ENCODE data around the gene FUT6.
"Not testable (repeated sequence)": the region's sequence is repeated elsewhere in the genome, so short reads cannot be mapped to it uniquely, and the experiment has no call there.

FUT6 gene, protein sequence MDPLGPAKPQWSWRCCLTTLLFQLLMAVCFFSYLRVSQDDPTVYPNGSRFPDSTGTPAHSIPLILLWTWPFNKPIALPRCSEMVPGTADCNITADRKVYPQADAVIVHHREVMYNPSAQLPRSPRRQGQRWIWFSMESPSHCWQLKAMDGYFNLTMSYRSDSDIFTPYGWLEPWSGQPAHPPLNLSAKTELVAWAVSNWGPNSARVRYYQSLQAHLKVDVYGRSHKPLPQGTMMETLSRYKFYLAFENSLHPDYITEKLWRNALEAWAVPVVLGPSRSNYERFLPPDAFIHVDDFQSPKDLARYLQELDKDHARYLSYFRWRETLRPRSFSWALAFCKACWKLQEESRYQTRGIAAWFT

DNA sequence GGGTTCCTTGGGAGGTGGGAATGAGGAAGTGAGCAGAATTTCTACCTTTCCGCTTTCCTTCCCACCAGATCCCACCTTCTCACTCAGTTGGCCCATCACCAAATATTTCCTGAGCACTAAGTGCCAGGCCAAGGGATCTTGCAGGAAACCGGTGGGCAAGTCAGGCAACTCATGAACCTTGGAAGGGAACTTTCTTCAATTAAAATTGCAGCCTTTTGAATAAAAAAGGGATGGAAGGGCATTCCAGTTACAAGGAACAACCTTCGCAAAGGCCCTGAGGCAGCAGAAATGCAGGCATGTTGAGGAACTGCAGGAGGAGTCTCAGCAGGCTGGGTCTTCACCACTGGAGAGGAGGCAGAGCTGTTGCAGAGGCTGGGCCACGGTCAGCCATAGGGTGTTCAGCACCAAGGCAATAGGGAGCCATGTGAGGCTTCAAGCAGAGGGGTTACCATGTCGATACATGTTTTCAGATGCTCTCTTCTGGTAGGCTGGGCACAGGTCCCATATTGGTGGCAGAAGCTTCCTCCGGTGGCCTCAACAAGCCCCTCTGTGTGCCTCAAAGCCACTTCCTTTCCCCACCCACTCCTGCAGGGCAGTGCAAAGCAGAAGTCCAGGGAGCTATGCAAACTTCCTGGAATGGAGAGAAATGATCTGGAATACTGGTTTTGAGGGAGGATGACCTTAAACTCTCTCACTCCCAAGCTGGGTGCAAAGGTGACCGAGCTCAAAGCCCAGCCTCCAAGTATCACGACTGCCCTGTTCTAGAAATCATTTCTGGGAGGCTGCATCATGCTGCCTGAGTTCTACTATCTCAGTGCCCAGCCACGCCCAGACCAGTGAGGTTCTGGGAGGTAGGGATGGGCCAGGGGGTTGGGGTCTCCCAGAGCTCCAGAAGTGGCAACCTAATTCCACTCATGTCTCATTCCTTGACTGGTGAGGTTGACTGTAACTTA is at the start of gene FUT6:
Gene FUT6 (minus strand): TSS at position 638 of the 953 bp plus-strand sequence. CDS start 7,135 bp downstream, outside the sequence.
- DNase-seq: no peak

DNA sequence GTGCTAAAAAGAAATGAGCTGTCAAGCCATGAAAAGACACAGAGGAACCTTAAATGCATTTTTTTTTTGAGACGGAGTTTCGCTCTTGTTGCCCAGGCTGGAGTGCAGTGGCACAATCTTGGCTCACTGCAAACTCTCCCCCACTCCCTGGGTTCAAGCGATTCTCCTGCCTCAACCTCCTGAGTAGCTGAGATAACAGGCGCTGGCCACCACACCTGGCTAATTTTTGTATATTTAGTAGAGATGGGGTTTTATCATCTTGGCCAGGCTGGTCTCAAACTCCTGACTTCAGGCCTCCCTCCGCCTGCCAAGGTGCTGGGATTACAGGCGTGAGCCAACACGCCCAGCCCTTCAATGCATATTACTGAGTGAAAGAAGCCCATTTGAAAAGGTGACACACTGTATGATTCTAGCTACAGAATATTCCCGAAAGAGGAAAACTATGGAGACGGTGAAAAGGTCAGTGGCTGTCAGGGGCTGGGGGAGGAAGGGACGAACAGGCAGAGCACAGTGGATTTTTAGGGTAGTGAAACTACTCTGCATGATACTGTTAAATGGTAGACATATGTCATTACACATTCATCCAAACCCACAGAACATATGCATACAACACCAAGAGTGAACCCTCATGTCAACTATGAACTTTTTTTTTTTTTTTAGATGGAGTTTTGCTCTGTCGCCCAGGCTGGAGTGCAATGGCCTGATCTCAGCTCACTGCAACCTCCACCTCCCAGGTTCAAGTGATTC is 44.7 kb upstream of the FUT6 start:
- DNase-seq: not testable (repeated sequence)

DNA sequence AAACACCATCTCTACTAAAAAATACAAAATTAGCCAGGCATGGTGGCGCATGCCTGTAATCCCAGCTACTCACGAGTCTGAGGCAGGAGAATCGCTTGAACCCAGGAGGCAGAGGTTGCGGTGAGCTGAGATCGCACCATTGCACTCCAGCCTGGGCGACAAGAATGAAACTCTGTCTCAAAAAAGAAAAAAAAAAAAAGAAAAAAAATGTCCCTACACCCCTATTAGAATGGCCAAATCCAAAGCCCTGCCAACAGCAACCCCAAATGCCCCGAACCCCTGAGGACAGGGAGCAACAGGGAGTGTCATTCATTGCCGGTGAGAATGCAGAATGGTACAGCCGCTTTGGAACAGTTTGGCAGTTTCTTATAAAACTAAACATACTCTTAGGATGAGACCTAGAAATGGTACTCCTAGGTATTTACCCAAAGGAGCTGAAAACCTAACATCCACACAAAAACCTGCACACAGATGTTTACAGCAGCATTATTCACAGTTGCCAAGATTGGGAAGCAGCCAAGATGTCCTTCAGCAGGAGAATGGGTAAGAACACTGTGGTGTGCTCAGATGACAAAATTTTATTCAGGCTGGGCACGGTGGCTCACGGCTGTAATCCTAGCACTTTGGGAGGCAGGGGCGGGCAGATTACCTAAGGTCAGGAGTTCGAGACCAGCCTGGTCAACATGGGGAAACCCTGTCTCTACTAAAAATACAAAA is 43.8 kb upstream of the FUT6 start:
- DNase-seq: not testable (repeated sequence)

DNA sequence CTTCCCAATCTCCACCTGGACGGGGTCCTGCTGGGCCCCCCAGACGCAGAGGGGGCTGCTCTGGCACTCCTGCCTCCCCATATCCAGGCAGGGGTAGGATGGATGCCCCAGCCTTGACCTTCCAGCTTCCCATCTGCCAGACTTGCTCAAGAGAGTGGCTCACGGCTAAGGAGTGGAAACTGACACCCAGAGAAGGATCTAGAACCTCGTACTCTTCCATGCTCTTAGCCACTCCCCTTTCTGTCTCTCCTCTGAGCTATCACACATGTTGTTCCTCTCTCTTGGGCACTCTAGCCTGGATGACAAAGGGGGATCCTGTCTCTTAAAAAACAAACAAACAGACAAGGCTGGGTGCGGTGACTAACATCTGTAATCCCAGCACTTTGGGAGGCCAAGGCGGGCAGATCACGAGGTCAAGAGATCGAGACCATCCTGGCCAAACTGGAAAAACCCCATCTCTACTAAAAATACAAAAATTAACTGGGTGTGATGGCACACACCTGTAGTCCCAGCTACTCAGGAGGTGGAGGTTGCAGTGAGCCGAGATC is 43.0 kb upstream of the FUT6 start:
- DNase-seq: no peak

DNA sequence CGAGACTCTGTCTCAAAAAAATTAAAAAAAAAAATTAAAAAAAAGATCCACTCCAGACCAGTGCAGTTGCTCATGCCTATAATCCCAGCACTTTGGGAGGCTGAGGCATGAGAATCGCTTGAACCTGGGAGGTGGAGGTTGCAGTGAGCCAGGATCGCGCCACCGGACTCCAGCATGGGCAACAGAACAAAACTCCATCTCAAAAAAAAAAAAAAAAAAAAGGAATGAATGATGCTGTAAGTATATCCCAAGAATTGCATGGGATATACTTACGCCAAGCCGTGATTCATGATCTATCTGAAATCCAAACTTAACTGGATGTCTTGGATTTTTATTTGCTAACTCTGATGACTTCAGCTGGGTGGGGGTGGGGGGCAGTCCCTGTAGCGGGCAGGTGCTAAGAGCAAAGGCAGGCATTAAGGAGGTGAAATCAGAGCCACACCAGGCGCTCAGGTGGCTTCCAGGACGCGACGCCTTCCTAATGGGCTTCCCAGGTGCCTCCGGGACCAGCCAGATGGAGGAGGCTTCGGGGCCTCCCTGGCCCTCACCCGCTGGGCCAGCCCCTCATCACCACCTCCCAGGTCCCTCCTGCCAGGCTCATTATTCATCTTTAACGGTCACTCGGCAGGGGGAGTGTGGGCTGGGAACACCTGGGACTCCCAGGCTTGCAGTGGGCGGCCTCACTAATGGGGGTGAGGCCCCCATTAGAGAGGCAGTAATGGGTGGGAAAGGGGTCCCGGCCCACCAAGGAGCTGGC is 42.2 kb upstream of the FUT6 start:
- DNase-seq: no peak

DNA sequence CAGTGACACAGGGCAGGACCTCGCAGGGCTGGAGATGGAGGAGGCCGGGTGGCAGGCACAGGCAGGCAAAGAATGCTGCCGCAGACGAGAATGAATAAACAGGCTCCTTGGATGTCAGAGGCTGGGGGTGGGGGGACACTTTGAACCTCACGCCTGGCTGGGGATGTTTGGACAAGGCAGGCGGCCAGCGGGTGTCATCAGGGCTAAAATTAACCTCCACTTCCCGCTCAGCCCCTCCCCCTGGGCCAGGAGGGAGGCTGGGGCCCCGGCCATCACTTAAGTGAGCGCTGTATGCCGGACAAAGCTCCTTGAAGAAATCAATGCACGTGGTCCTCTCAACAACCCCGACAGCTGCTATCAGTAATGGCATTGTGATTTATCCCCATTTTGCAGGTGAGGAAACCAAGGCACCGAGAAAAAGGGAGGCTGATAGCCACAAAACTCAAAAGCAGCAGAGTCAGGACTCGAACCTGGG is 41.1 kb upstream of the FUT6 start:
- no peak for DNase-seq

DNA sequence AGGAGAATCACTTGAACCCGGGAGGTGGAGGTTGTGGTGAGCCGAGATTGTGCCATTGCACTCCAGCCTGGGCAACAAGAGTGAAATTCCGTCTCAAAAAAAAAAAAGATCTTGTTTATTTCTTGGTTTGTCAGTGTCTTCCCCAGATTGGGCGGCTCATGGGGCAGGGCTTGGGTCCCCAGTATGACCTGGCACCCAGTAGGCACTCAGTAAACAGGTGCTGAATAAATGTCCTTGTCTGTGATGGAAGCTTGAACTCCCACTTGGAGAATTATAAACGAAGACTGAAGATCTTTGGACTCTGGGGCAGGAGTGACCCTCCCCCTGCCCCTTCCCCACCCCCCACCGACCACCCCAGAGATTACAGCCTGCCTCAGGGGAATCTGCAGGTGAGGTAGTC is 40.7 kb upstream of the FUT6 start:
- no peak for DNase-seq

DNA sequence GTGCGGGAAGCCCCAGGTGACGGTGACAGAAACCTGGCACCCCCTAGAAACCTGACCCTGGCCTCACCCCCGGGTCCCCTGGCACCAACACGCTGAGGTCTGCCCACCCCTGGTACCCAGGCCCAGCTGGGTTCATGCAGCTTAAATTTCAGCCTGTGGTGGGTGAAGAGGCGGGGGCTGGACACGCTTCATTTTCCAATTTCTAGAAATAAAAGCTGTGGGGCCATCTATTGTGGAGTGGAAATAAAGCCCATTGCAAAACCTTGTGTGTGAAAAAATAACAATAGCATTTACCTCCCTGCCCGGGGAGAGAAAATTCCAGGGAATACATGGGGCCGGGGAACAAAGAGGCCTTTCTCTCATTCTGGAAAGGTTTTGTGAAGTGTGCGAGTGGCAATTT is 38.4 kb upstream of the FUT6 start:
- DNase-seq: no peak

DNA sequence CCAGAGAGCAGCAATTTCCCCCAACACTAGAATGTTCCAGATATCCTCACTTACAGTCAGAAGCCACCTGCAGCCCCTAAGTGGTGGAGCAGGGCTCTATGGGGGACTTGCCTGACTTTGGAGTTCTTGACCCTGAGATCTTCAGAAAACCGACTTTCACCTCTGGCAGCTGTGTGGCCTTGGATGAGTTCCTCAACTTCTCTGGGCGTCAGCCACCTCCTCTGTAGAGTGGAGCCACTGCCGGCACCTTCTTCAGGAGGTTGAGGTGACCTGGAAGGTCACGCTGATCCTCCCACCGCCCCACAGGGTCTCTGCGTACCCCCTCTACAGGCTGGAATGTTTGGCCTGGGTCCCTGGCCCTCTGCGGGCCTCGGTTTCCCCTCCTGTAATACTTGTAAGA is 37.9 kb upstream of the FUT6 start:
- no peak for DNase-seq

DNA sequence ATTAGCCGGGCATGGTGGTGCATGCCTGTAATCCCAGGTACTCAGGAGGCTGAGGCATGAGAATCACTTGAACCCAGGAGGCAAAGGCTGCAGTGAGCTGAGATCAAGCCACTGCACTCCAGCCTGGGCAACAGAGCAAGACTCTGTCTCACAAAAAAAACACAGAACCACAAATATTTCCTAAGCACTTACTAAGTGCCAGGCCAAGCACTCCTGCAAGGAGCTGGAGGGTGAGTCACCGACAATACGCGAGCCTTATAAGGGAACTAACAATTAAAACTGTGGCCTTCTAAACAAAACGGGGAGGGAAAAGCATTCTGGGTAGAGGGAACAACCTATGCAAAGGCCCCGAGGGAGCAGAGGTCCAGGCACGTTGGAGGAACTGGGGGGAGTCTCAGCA is 35.0 kb upstream of the FUT6 start:
- not testable (repeated sequence) for DNase-seq

DNA sequence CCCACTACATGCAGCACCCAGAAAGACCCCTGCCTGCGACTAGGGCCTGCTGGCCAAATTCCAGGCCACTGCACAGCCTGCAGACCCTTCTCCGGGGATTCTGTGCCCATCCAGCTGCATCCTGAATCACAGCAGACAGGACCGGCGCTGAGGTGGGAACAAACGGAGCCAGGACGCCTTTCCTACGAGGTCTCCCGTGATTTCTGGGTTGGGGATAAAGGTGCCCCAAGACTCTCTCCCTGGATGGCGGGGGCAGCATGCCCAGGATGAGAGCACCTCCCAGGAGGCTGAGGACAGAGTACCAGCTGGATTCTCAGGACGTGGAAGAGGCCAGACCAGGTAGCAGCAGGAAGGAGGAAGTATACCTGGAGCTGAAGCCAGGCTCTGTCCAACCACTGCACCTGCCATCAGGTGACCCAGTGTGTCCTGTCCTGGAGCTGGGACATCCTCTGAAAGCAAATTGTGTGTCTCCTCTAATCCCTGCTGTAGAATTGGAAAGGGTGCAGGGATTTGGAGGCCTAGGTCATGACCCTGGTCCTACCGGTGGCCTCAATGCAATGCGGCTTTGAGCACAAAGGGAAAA is 34.2 kb upstream of the FUT6 start:
- no peak for DNase-seq

DNA sequence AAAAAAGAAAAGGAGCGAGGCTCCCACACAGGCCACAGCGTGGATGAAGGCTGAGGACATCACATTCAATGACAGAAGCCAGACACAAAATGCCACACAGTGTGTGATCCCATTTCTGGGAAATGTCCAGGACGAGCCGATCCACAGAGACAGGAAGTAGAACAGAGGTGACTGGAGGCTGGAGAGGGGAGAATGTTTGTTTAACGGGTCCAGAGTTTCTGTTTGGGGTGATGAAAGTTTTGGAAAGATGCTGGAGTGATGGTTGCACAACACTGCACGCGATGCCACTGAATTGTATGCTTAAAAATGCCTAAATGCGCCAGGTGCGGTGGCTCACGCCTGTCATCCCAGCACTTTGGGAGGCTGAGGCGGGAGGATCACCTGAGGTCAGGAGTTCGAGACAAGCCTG is 31.5 kb upstream of the FUT6 start:
- DNase-seq: no peak

DNA sequence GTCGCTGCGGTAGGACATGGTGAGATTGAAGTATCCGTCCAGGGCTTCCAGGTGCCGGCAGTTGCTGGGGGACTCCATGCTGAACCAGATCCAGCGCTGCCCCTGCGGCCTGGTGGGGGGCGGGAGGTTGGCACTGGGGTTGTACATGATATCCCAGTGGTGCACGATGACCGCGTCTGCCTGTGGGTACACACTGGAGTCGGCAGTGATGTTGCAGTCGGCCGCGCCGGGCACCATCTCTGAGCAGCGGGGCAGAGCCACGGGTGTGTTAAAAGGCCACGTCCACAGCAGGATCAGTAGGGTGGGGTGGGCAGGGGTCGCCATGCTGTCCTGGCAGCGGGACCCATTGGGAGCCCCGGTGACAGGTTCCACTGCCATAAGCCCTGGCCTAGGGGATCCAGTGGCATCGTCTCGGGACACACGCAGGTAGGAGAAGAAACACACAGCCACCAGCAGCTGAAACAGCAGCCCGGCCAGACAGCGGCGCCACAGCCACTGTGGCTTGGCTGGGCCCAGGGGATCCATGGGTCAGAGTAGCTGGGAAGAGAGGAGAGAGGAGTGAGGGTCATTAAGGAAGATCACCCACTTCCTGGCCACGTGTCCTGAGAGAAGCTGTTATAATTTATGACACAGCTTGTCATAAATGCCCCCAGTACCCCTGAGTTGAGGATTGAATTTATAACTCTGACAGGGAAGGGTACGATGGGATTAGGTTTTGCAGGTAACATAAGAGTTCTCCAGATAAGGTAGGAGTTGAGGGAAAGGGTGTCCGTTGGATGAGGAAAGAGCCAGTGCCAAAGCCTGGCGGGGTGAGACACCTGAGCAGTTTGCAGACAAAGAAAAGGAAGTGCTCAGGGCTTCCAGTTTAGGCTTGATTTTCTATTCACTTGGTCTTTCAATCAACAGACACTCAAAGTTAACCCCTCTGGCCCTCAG is 28.0 kb upstream of the FUT6 start:
- DNase-seq: no peak

DNA sequence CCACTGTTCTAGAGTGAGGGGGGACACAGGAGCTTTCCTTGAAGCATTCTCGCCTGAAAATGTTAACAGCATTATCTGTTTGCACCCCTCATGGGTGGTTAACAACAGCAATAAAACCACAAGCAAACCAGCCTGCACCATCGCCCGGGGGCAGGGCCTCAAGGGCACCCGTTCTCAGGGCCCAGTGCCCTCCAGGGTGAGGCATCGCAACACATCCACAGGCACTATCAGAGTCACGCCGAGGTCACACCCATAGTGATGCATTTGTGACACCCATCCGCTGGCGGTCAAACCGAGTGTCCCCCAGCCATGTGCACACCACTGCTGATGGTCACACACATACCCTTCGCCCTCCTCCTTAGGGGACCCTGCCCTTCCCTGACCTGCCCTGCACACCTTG is 26.3 kb upstream of the FUT6 start:
- DNase-seq: no peak

DNA sequence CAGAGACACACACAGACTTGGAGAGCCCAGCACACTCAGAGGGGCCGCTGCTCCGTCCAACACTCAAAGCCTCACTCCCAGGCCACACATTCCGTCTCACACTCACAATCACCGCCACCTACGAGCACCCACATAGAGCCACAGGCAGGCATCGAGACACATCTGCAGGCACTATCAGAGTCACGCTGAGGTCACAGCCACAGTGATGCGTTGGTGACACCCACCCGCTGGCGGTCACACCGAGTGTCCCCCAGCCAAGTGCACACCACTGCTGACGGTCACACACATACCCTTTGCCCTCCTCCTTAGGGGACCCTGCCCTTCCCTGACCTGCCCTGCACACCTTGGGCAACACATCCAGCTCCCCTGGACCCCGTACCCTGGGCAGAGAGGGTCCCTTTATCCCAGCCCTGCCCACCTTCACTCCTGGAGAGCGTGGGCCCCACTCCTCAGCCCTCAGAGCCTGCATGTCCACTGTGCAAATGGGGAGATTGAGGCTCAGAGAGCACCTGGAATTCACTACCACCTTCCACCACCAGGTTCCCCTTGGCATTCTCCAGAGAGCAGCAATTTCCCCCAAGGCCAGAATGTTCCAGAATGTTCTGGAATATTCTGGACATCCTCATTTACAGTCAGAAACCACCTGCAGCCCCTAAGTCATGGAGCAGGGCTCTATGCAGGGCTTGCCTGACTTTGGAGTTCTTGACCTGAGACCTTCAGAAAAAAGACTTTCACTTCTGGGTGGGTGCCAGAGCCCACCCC is 25.4 kb upstream of the FUT6 start:
- DNase-seq: no peak

DNA sequence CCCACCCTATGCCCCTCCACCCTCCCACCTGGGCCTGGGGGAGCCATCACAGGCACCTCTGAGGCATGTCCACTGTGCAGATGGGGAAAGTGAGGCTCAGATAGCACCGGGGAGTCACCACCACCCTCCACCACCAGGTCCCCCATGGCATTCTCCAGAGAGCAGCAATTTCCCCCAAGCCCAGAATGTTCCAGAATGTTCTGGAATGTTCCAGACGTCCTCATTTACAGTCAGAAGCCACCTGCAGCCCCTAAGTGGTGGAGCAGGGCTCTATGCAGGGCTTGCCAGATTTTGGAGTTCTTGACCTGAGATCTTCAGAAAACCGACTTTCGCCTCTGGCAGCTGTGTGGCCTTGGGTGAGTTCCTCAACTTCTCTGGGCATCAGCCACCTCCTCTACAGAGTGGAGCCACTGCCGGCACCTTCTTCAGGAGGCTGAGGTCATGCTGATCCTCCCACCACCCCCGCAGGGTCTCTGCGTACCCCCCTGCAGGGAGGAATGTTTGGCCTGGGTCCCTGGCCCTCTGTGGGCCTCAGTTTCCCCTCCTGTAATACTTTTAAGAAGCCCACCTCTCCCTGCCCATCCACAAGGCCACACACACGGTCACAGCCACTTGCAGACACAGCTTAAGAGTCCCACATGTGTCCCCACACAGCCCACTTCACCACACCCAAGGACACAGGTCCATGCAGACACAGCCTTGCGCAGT is 24.7 kb upstream of the FUT6 start:
- DNase-seq: no peak

DNA sequence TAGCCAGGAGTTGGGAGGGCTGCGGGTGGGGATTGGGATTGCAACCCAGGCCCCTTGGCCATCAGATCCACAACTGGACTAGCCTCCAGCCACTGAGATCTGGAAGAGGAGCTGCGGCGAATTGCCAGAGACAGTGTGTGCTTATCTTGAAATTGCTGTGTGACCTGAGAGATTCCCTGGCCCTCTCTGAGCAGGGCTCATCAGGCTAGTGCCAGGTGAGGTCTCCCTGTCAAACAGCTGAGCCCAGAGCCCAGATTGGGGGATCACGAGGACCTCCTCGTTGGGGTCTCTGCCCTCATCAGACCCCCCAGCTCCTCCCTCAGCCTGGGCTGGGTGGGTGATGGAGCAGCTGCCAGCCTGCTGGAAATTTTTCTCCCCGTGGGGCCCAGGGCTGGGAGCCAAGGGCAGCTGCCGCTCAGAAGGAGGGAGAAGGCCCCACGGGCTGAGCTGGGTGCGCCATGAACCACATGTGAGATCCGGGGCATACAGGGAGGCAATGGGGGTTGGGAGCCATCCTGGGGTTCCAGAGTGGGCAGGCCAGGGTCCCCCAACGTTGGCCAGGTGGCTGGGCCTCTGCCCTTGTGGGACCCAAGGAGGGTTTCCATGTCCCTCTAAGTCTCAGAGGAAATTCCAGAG is 23.6 kb upstream of the FUT6 start:
- no peak for DNase-seq
